AG09309 (cell line): ENCODE data around the gene ARID4A.
"Not testable (repeated sequence)": the region's sequence is repeated elsewhere in the genome, so short reads cannot be mapped to it uniquely, and the experiment has no call there.

Experiments used
- DNase-seq: peaks from one replicate; pipeline ENCODE4 v3.0.0-alpha.2; 2010; ENCODE audit warnings: low read depth
- H3K4me3 ChIP-seq: 2 replicates; pipeline ENCODE4 v1.5.1; 2011; ENCODE audit warnings: mild to moderate bottlenecking, low read depth, low read length, moderate library complexity; ENCODE audit not compliant: control insufficient read depth
- TF ChIP-seq, protein P1 (sequence below): IDR thresholded peaks from 2 replicates; pipeline ENCODE4 v1.5.1; 2011; ENCODE audit warnings: mild to moderate bottlenecking, low read depth, low read length, inconsistent platforms; ENCODE audit not compliant: insufficient read depth, control insufficient read depth; ENCODE audit errors: missing control alignments

The ARID4A gene, protein sequence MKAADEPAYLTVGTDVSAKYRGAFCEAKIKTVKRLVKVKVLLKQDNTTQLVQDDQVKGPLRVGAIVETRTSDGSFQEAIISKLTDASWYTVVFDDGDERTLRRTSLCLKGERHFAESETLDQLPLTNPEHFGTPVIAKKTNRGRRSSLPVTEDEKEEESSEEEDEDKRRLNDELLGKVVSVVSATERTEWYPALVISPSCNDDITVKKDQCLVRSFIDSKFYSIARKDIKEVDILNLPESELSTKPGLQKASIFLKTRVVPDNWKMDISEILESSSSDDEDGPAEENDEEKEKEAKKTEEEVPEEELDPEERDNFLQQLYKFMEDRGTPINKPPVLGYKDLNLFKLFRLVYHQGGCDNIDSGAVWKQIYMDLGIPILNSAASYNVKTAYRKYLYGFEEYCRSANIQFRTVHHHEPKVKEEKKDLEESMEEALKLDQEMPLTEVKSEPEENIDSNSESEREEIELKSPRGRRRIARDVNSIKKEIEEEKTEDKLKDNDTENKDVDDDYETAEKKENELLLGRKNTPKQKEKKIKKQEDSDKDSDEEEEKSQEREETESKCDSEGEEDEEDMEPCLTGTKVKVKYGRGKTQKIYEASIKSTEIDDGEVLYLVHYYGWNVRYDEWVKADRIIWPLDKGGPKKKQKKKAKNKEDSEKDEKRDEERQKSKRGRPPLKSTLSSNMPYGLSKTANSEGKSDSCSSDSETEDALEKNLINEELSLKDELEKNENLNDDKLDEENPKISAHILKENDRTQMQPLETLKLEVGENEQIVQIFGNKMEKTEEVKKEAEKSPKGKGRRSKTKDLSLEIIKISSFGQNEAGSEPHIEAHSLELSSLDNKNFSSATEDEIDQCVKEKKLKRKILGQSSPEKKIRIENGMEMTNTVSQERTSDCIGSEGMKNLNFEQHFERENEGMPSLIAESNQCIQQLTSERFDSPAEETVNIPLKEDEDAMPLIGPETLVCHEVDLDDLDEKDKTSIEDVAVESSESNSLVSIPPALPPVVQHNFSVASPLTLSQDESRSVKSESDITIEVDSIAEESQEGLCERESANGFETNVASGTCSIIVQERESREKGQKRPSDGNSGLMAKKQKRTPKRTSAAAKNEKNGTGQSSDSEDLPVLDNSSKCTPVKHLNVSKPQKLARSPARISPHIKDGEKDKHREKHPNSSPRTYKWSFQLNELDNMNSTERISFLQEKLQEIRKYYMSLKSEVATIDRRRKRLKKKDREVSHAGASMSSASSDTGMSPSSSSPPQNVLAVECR

DNA sequence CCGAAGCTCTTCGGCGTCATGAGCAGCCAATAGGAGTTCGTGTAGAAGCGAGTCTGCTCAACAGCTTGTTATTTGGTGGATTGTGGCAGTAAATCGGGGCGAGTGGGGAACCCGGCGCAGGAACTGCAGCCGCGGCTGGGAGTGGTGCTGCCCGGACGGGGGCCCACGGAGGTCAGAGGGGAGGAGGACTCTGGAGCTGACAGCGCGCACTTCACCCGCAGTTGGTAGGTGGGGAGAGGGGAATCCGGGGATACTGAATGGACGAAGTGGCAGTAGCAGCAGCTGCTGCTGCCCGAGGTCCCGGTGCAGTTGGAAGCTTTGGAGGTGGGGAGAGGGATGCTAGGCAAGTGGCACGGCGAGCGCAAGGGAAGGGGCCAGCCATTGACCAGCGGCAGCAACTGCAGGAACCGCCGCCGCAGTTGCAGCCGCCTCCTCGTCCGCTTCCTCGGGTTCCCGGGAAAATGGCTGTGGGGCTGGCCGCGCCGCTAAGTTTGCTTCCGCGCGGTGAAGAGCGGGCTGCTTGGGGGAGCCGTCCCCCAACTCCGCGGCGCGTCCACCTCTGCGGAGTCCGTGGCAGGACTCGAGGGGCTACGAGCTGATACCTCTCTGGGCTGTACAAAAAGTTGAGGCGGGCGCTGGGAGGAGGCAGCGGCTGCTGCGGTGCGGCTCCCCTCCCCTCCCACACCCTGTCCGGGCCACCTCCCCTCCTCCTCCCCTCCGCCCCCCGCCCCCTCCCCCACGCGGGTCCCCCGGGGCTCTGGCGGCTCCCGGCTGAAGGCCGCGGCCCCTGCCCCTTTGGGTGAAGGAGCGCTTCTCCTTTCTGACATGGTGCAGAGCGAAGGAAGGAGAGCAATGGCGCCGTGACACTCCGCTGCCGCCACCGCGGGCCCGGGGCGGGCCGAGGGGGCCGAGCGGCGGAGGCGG lies at the start of gene ARID4A:
Gene ARID4A, plus strand, starts transcription at position 79 of the 924 bp plus-strand sequence. CDS start 1,300 bp downstream, outside the sequence.
- peak within 1 kb of the TSS; percentile 92 for H3K4me3 ChIP-seq
- no peak for DNase-seq
- TF ChIP-seq, protein P1, sequence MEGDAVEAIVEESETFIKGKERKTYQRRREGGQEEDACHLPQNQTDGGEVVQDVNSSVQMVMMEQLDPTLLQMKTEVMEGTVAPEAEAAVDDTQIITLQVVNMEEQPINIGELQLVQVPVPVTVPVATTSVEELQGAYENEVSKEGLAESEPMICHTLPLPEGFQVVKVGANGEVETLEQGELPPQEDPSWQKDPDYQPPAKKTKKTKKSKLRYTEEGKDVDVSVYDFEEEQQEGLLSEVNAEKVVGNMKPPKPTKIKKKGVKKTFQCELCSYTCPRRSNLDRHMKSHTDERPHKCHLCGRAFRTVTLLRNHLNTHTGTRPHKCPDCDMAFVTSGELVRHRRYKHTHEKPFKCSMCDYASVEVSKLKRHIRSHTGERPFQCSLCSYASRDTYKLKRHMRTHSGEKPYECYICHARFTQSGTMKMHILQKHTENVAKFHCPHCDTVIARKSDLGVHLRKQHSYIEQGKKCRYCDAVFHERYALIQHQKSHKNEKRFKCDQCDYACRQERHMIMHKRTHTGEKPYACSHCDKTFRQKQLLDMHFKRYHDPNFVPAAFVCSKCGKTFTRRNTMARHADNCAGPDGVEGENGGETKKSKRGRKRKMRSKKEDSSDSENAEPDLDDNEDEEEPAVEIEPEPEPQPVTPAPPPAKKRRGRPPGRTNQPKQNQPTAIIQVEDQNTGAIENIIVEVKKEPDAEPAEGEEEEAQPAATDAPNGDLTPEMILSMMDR: no peak

DNA sequence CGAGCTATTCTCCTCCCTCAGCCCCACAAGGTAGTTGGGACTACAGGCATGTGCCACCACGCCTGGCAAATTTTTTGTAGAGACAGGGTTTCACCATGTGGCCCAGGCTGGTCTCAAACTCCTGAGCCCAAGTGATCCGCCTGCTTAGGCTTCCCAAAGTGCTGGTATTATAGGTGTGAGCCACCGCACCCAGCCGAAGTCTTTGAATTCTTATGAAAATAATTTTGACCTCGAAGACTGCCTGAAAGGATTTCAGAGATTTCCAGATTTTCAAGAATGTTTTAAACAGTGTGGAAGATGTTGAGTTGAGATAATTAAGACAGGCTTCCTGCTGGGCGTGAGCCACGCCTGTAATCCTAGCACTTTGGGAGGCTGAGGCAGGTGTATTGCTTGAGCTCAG lies 48.7 kb upstream of the ARID4A start:
- no peak for DNase-seq
- no peak overlapping the region for H3K4me3 ChIP-seq
- TF ChIP-seq, protein P1: no peak

DNA sequence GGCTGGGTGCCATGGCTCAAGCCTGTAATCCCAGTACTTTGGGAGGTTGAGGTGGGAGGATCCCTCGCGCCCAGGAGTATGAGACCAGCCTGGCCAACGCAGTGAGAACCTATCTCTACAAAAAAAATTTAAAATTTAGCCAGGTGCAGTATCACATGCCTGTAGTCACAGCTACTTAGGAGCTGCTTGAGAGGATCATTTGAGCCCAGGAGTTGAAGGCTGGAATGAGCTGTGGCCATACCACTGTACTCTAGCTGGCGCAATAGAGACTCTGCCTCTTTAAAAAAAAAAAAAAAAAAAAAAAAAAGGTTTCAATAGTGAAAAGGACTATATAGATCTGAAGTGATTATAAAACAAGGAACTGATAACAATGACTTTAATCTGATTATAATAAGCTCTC lies 40.2 kb upstream of the ARID4A start:
- DNase-seq: no peak
- TF ChIP-seq, protein P1: no peak
- no peak overlapping the region for H3K4me3 ChIP-seq

DNA sequence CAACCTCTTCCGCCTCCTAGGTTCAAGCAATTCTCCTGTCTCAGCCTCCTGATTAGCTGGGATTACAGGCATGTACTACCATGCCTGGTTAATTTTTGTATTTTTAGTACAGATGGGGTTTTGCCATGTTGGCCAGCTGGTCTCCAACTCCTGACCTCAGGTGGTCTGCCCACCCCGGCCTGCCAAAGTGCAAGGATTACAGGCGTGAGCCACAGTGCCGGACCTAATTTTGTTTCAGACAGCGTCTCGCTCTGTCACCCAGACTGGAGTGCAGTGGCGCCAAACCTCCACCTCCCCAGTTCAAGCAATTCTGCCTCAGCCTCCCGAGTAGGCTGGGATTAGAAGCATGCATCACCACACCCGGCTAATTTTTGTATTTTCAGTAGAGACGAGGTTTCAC lies 36.4 kb upstream of the ARID4A start:
- not testable (repeated sequence) for DNase-seq, H3K4me3 ChIP-seq

DNA sequence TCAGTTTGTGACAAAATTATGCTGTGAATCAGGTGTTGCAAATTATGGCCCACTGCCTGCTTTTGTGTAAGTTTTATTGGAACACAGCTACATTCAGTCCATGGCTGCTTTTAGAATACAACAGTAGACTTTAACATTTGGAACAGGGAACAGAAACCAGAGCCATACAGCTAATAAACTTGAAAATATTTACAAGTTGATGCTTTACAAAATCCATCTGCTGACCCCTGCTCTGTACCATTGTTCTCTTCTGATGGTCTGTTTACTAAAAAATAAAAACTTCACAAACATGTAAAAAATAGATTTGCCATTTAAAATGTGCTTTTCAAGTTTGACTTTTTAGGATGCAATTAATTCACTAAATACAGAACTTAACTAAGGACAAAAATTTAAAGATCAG lies 33.0 kb upstream of the ARID4A start:
- DNase-seq: no peak
- TF ChIP-seq, protein P1: no peak

DNA sequence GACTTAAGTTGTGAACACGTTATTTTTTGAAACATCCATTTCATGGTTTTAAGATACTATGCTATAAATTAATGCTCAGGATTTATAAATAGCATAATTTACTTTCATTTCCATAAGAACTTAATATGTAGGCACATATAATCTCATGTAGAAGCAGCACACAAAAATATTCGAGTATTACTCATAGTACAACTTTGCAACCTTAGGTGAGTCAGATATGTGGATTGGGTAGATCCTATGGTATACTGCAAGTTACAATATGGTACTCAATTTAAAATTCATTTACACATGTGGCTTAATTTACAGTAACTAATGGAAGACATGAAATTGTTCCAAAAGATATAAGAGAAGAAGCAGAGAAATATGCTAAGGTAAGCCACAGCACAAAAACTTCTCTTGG lies 27.7 kb upstream of the ARID4A start:
- no peak for DNase-seq
- no peak overlapping the region for H3K4me3 ChIP-seq
- TF ChIP-seq, protein P1: no peak

More for the DNA sequence above, 33.0 kb upstream of the ARID4A start:
- H3K4me3 ChIP-seq: no peak overlapping the region
